T-helper 2 cell treated with Interferon-gamma antibody and Interleukin-4, amounts not matched to agents 100 ng/mL and 5 ng/mL, for 36 hours (primary cell): ENCODE results near the gene MRPS34. TPM values are rescaled to one million over a fixed set of nuclear protein-coding genes. Genes with fewer than 3 reads are reported as not detected.

ENCODE experiments used
- intact Hi-C: fragments of 100-400 bp; cut with micrococcal nuclease; formaldehyde crosslinking; loops from one replicate; pipeline ENCODE4 v1.15.1; 2023
- total RNA-seq: library from RNA; stranded (reverse); gene quantifications from 2 replicates; pipeline ENCODE4 v1.2.3, GENCODE V29; 2022

The MRPS34 gene
- total RNA-seq, 1 donor from 2014 or later, result 131 TPM

DNA sequence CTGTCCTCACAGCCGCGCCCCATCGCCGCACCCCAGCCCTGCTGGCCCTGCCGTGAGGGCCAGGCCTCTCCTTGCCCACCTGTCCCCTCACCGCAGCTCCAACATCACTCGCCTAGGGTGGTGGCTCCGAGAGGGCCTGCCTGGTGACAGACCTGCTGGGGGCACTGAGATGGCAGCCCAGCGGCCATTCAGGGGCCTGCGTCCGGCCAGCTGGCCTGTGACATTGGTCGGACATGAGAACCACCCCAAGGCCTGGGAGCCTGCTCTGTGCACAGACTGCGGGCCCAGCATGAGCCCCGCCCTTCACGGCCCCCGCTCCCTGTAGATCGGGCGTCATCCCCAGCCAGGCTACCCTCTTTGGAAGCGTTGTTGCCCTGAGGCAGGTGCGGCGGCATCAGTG is 13.4 kb downstream of the MRPS34 start:
- intact Hi-C loops, result no loop called here

- intact Hi-C loops, result no loop called here
Observed at GRCh38 chr16:1758923-1759322, 14.0 kb downstream of the MRPS34 start.

GRCh38 chr16:1757714-1758461 is 15.0 kb downstream of the MRPS34 start:
- intact Hi-C loops, result no loop called here

GRCh38 chr16:1754204-1754603 is 18.7 kb downstream of the MRPS34 start:
- intact Hi-C loops, result no loop called here

DNA sequence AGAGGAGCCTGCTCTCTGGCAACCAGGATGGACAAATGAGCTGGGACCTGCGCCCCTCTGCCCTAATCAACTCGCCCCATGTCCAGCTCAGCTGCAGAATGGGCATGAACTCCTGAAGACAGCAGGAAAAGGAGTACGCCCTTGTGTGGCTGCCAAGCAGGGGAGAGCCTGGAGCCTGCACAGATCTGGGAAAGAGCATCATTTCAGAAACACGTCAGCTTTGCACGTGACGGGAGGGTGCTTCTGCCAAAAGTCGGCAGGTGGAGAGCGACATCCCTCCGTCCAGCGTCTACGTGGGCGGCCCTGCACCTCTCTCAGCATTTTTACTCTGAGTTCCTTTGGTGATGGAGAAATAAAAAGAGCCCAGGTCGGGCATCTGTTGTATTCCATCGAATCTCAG is 20.1 kb downstream of the MRPS34 start:
- intact Hi-C loops, result no loop called here

DNA sequence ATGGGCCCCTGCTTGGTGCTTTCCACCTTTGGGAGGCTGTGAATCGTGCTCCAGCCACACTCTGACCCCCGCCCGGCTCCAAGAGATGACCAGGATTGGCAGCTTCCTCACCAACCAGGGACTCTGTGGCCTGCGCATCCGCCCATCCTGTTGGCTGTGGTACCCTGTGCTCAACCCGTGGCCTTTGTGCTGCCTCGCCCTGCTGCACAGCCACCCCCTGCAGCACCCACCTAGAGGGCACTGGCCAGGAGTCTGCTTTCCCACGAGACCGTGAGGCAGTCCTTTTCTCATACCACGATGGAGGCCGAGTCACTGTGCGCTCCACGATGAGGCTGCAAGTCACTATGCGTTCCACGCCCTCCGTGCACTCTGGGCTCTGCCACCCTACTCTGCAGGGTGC is 21.0 kb downstream of the MRPS34 start:
- intact Hi-C loops, result no loop called here

- intact Hi-C loops, result no loop called here
Observed at GRCh38 chr16:1749152-1750117, 23.5 kb downstream of the MRPS34 start.

DNA sequence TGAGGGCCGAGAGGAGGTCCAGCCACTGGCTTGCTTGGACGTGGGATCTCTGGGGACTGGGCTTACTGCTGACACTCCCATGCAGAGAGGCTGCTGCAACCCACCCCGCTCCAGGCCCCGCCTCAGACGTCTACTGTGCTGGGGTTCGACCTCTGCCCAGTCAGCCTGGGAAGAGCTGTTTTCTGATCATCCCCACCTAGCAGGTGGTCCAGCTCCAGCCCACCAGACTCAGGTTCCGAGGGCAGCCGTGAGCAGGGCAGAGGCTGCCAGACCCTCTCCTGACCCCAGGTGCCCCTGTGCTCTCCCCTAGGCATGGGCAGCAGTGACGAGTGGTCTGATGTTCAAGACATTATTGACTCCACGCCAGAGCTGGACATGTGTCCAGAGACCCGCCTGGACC is 25.0 kb downstream of the MRPS34 start:
- intact Hi-C loops, result no loop called here

GRCh38 chr16:1746693-1747195 is 26.2 kb downstream of the MRPS34 start:
- intact Hi-C loops, result no loop called here

- intact Hi-C loops, result no loop called here
Observed at GRCh38 chr16:1745900-1746692, 26.8 kb downstream of the MRPS34 start.

DNA sequence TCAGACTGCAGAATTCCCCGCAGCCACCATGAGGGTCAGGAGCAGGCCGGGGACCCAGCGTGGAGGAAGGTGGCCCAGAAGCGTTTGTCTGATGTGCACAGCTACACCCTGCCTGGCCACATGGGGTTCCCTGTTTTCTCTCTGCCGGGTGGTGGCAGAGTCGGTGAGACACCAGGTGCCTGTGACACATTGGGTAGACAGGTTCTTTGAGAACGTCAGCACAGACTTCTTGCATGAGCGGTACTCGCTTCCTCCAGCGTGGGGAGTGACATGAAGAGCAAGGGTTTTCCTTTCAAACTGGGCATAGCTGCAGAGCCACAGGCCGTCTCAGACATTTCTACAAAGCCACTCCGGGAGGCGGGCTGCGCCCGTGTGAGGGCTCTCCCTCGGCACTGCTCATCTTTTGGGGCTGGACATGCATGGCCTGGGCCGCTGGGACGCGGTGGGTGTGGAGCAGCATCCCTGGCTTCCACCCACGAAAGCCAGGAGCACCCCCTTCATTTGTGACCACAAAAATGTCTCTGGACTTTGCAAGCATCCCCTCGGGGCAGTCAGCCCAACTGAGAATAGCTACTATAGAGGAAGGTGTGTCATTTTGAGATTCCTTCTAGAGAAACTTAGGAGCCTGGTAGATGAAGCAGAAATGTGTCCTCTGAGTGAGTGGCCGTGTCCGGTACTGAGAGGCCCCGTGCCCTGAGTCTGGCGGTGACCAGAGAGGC is 27.6 kb downstream of the MRPS34 start:
- intact Hi-C loops, result no loop called here

- intact Hi-C loops, result no loop called here
Observed at GRCh38 chr16:1744338-1744840, 28.5 kb downstream of the MRPS34 start.

- intact Hi-C loops, result no loop called here
Observed at GRCh38 chr16:1743376-1744337, 29.3 kb downstream of the MRPS34 start.

GRCh38 chr16:1741553-1742165 is 31.3 kb downstream of the MRPS34 start:
- intact Hi-C loops, result no loop called here

DNA sequence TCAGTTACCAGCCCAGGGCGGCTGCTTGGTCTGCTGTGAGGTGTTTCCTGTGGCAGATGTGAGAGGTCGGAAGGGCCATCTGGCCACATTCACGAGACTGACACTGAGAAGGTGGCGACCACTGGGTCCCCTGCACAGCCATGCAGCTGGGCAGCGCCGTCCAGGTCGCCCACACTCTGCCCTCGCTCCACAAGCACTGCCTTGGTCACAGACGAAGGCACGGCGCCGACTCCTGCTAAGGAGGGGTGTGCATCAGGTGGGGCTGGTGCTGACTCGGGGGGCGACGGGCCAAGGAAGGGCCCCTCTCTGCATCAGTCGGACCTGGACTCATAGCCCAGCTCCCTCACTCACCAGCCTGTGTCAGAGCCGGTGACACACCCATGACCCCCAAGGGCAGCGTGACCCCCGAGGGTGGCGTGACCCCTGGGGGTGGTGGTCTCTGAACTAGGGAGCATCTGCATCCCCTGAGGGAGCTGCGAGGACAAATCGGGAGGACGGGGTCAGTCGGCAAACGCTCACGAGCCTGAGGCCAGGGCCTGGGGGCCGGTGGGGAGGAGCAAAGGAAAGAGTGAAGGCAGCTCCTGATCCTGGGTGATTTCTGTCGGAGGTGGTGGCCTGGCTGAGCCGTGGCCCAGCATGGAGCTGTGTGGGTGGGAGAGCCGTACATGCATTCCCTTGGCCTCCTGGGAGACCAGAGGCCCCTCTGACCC is 32.0 kb downstream of the MRPS34 start:
- intact Hi-C loops, result no loop called here

GRCh38 chr16:1740234-1740633 is 32.7 kb downstream of the MRPS34 start:
- intact Hi-C loops, result no loop called here

- intact Hi-C loops, result no loop called here
Observed at GRCh38 chr16:1734816-1735215, 38.1 kb downstream of the MRPS34 start.

DNA sequence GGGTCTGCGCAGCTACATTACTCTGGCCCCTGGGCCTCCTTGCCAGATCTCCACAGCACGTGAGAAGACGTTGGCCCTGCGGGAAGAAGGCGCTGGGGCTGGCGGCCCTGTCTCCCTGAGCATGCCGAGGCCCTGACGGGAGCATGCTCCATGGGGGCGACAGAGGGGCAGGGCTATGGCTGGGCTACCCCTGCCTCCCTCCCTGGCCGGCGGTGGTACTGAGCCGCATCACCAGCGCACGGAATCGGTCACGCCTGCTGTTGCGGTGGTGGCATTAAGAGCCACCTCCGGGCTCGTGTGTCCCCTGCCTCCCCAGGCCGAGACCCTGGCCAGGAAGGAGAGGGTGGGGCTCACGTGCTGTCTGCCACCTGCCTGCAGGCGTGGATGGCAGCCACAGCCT is 38.8 kb downstream of the MRPS34 start:
- intact Hi-C loops, result no loop called here
